K562 (cell line): ENCODE measurements around the gene SCAANT1. TPM values are rescaled to one million over a fixed set of nuclear protein-coding genes. Genes with fewer than 3 reads are reported as not detected.
A peak's percentile ranks its signal among the peaks of the same experiment; 100 is the strongest.

Source experiments
- ATAC-seq: fragments of 200-7000 bp; cut with Tn5 transposase; 3 replicates; pipeline ENCODE4 v1.9.1; 2020; ENCODE audit warnings: moderate library complexity
- BruUV-seq: library from RNA; stranded (reverse); fragments of 400-500 nt; replicated peaks from 2 replicates; lab custom pipeline; 2021; lab: Mats Ljungman, UMichigan
- CTCF ChIA-PET: fragments of 300-600 bp; formaldehyde crosslinking; extraction: SDS; loops from one replicate; lab custom pipeline; 2021; ENCODE audit warnings: low intra/inter-chr PET ratio; lab: Yijun Ruan, JAX
- POLR2A ChIA-PET: fragments of 300-600, 350-650 bp; sonication (Branson Sonifier 250); formaldehyde crosslinking; extraction: SDS; loops from one replicate; lab custom pipeline; 2021; ENCODE audit warnings: antibody characterized with exemption, inconsistent platforms; lab: Yijun Ruan, JAX
- DNase-seq, 4 experiments: peaks; one replicate each; pipeline versions ENCODE4 v3.0.0 to v3.0.0-alpha.2; 2011 to 2018; ENCODE audit warnings: low spot score in 3 of 4, mixed read lengths in 3 of 4; ENCODE audit errors: extremely low read depth in 1 of 4
- FAIRE-seq: peaks from 2 replicates; lab custom pipeline; 2011; peaks lifted over from hg19 to GRCh38; lab: Jason Lieb, UNC
- H2AFZ ChIP-seq: 2 replicates; pipeline ENCODE4 v1.6.0; 2011; ENCODE audit warnings: low read depth, low read length, control low read depth, inconsistent platforms
- H3K27ac ChIP-seq: fragments of 200-600 bp; 3 replicates; pipeline ENCODE4 v1.8.0; 2011; ENCODE audit warnings: low read depth, mild to moderate bottlenecking, control low read depth, inconsistent platforms, low read length, moderate library complexity, mixed read lengths; ENCODE audit errors: extremely low read depth
- H3K27me3 ChIP-seq, 2 experiments: fragments of 300-600 bp in 1 of 2; 2 replicates in 1 of 2; 3 replicates in 1 of 2; pipeline versions ENCODE4 v1.6.0 to v1.8.0; 2011; ENCODE audit warnings: inconsistent platforms in 2 of 2, low read length in 2 of 2, mild to moderate bottlenecking in 1 of 2, mixed read lengths in 1 of 2, moderate library complexity in 1 of 2; ENCODE audit not compliant: control insufficient read depth in 2 of 2, insufficient read depth in 2 of 2
- H3K36me3 ChIP-seq: fragments of 300-600 bp; 3 replicates; pipeline ENCODE4 v1.8.0; 2011; ENCODE audit warnings: mild to moderate bottlenecking, low read length, inconsistent platforms; ENCODE audit not compliant: control insufficient read depth, insufficient read depth
- H3K4me1 ChIP-seq, 2 experiments: fragments of 200-600 bp in 1 of 2; replicated peaks in 1 of 2; 2 replicates in 1 of 2; 3 replicates in 1 of 2; pipeline versions ENCODE4 v1.5.1 to v1.8.0; 2011; ENCODE audit warnings: inconsistent platforms in 2 of 2, low read length in 2 of 2, mild to moderate bottlenecking in 1 of 2, mixed read lengths in 1 of 2, moderate library complexity in 1 of 2; ENCODE audit not compliant: control insufficient read depth in 2 of 2, insufficient read depth in 2 of 2
- H3K4me2 ChIP-seq: 2 replicates; pipeline ENCODE4 v1.6.1; 2011; ENCODE audit warnings: low read length, control low read depth, inconsistent platforms, mixed read lengths; ENCODE audit not compliant: insufficient read depth
- H3K4me3 ChIP-seq: fragments of 200-600 bp; sonication (generic), shearing (Covaris generic); 2 replicates; pipeline ENCODE4 v1.5.1; 2016; ENCODE audit warnings: control low read depth, inconsistent platforms
- H3K79me2 ChIP-seq: fragments of 200-600 bp; 3 replicates; pipeline ENCODE4 v1.8.0; 2011; ENCODE audit warnings: low read length, inconsistent platforms; ENCODE audit not compliant: control insufficient read depth, insufficient read depth
- H3K9ac ChIP-seq, 2 experiments: 2 replicates each; pipeline versions ENCODE4 v1.6.0 to v1.6.1; 2011; ENCODE audit warnings: low read depth in 2 of 2, low read length in 2 of 2, control low read depth in 1 of 2, inconsistent platforms in 1 of 2, mild to moderate bottlenecking in 1 of 2, mixed read lengths in 1 of 2; ENCODE audit not compliant: insufficient read depth in 1 of 2
- H3K9me1 ChIP-seq: one replicate; pipeline ENCODE4 v1.6.0; 2011; ENCODE audit warnings: inconsistent platforms, mild to moderate bottlenecking, low read length, moderate library complexity; ENCODE audit not compliant: control insufficient read depth, insufficient read depth
- H3K9me3 ChIP-seq: replicated peaks from 2 replicates; pipeline ENCODE4 v1.5.1; 2011; ENCODE audit warnings: low read depth, low read length, inconsistent platforms; ENCODE audit not compliant: control insufficient read depth, insufficient read depth
- H4K20me1 ChIP-seq: replicated peaks from 2 replicates; pipeline ENCODE4 v1.6.1; 2011; ENCODE audit warnings: low read length, inconsistent platforms, mixed read lengths; ENCODE audit not compliant: control insufficient read depth, insufficient read depth
- HMBOX1 ChIP-seq: sonication (generic); IDR thresholded peaks from 2 replicates; pipeline ENCODE4 v1.6.1; 2016
- KDM4B ChIP-seq, 2 experiments: fragments of 450-650 bp in 1 of 2; sonication (generic) in 1 of 2; IDR thresholded peaks; 2 replicates each; pipeline ENCODE4 v1.6.1; 2016 to 2017; ENCODE audit warnings: borderline replicate concordance in 2 of 2, antibody characterized with exemption in 1 of 2, low read depth in 1 of 2, mild to moderate bottlenecking in 1 of 2
- NFIC ChIP-seq: fragments of 450-650 bp; IDR thresholded peaks from 2 replicates; pipeline ENCODE4 v1.6.1; 2017; ENCODE audit warnings: mild to moderate bottlenecking, inconsistent platforms
- NFIX ChIP-seq: fragments of 250-450 bp; sonication (Bioruptor Pico); IDR thresholded peaks from 2 replicates; pipeline ENCODE4 v1.4.0; 2020; ENCODE audit warnings: low read depth, mild to moderate bottlenecking, moderate library complexity
- ZBTB11 ChIP-seq, 3 experiments: fragments of 200-800 bp in 1 of 3; fragments of 250-450 bp in 1 of 3; fragments of 450-650 bp in 1 of 3; sonication (Bioruptor Pico) in 1 of 3; sonication (Bioruptor generic) in 1 of 3; formaldehyde crosslinking in 1 of 3; IDR thresholded peaks; 2 replicates each; pipeline versions ENCODE4 v1.6.1 to v1.8.0; 2016 to 2022; ENCODE audit warnings: mild to moderate bottlenecking in 2 of 3, missing genetic modification characterization in 2 of 3, missing compliant biosample characterization in 1 of 3, moderate library complexity in 1 of 3
- WGBS: fragments of 100-300 bp; shearing (Covaris generic); methylation state at CpG from one replicate; pipeline ENCODE4 v1.1.6; 2016; ENCODE audit warnings: low coverage, mixed read lengths; ENCODE audit not compliant: insufficient coverage; ENCODE audit errors: missing lambda C conversion rate; 5-methylcytosine and 5-hydroxymethylcytosine counted together
- in situ Hi-C: fragments of 300-500 bp; cut with MboI; formaldehyde crosslinking; loops from 4 replicates; pipeline ENCODE4 v1.15.0; 2018; ENCODE audit warnings: inconsistent platforms, mixed read lengths
- intact Hi-C: fragments of 100-400 bp; cut with micrococcal nuclease; formaldehyde crosslinking; loops from 2 replicates; pipeline ENCODE4 v1.14.2; 2022
- polyA plus RNA-seq, 8 experiments: library from polyadenylated mRNA; depleted of rRNA in 4 of 8; stranded (reverse) in 5 of 8; unstranded in 3 of 8; fragments of >200 nt; fragmentation: Nextera tagmentation in 2 of 8; fragmentation: Illumina TruSeq in 1 of 8; extraction: Ambion mirVana in 2 of 8; extraction: Trizol in 1 of 8; gene quantifications; 2 replicates each; pipeline versions ENCODE4 v1.2.1 to v1.2.3, GENCODE V29; 2011 to 2014; ENCODE audit warnings: inconsistent platforms in 1 of 8, missing spikeins in 1 of 8
- total RNA-seq, 7 experiments: library from RNA; depleted of rRNA in 6 of 7; stranded (reverse); fragments of >200 nt in 6 of 7; fragmentation: Illumina TruSeq in 2 of 7; extraction: Trizol in 2 of 7; gene quantifications; 2 replicates each; pipeline versions ENCODE4 v1.2.1 to v1.2.3, GENCODE V29; 2011 to 2021; ENCODE audit warnings: low replicate concordance in 1 of 7

Gene SCAANT1
- total and polyA plus RNA-seq, 9 of the 15 experiments (the other 6 are each of a cell fraction or from before 2014, with no cell fraction given): not detected

DNA sequence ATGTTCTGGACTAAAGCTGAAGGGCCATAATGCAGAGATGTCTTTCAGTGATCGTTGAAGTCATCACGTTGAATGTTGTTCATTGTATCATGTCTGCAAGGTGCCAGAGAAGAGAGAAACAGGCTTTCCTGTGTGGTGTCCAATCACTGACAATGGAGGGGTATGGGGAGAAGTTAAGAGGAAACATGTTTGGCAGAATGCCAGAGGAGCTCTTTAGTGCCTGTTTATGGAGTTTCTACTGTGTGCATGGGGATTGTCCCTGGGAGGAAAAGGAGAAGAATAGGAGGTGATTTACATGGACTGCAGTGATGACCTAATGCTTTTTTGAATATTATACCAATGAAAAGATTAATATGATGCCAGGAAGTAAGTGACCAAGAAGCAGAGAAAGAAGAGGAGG is 11.7 kb downstream of the SCAANT1 start:
- CTCF ChIA-PET: no interaction called here
- POLR2A ChIA-PET: no interaction called here
- Histone ChIP-seq H2AFZ (no peak overlapping the region), H3K27me3 (no peaks in the 10 kb centered on the region), H3K9me3 (no peaks in the 10 kb centered on the region), H3K79me2 (peaks cover 3% of the 10 kb centered on the region; the same call in 1 of the 3 replicates), H3K27ac (no peak overlapping the region), H3K4me1 (no peaks in the 10 kb centered on the region; a peak in 1 of 5 replicates), H3K9me1 (no peaks in the 10 kb centered on the region), H3K36me3 (peaks cover 17% of the 10 kb centered on the region; the same call in 2 of the 3 replicates), H3K4me2 (no peak overlapping the region), H3K4me3 (no peak overlapping the region), H4K20me1 (no peaks in the 10 kb centered on the region), H3K9ac (no peak overlapping the region)
- in situ Hi-C loops: no loop called here
- intact Hi-C loops: no loop called here
- BruUV-seq: no TSS peak
- ATAC-seq: no peak
- DNase-seq: peak in 1 of 4 experiments; percentile 14
- TF ChIP-seq NFIX (CRISPR knock-in tag): peak; percentile 30; the same call in 1 of the 2 replicates
- no peak for TF ChIP-seq HMBOX1
- peak; percentile 92 for TF ChIP-seq NFIC
- 0 out of 6 replicates have a peak, but pooled peaks of 1 of the 3 experiments have one; percentile 26 for TF ChIP-seq ZBTB11 (CRISPR knock-in tag; IDR thresholded peaks at IDR 0.05)
- TF ChIP-seq KDM4B (IDR thresholded peaks at IDR 0.05; ENCODE audit: borderline replicate concordance in 2 of 2, low read depth in 1 of 2): no peak
- WGBS: 59% methylated on average over 2 of the region's 2 CpGs
- FAIRE-seq: peak; percentile 62
